PC-3 (cell line): ENCODE measurements around the gene FAM131A. TPM values are rescaled to one million over a fixed set of nuclear protein-coding genes. Genes with fewer than 3 reads are reported as not detected.

ENCODE experiments used
- ATAC-seq: fragments of 200-7000 bp; cut with Tn5 transposase; 2 replicates; pipeline ENCODE4 v1.9.1; 2020; ENCODE audit warnings: mild to moderate bottlenecking, moderate library complexity
- BruUV-seq: library from RNA; stranded (reverse); fragments of 400-500 nt; replicated peaks from 2 replicates; lab custom pipeline; 2021; lab: Mats Ljungman, UMichigan
- CTCF ChIA-PET: fragments of 300-600 bp; sonication (Branson Sonifier 250); formaldehyde crosslinking; loops from one replicate; lab custom pipeline; 2022; ENCODE audit warnings: antibody characterized with exemption; lab: Charles Lee
- POLR2A ChIA-PET: fragments of 300-600 bp; sonication (Branson Sonifier 250); formaldehyde crosslinking; loops from one replicate; lab custom pipeline; 2022; ENCODE audit warnings: antibody characterized with exemption; ENCODE audit not compliant: unreplicated experiment; lab: Charles Lee
- DNase-seq: peaks from one replicate; pipeline ENCODE4 v3.0.0-alpha.2; 2015
- H2AFZ ChIP-seq: fragments of 300-600 bp; sonication (generic); 2 replicates; pipeline ENCODE4 v1.6.0; 2016; ENCODE audit warnings: antibody characterized with exemption, low read length
- H3F3A ChIP-seq: fragments of 300-600 bp; sonication (generic); one replicate; pipeline ENCODE4 v1.6.0; 2017; ENCODE audit warnings: antibody characterized with exemption, low read length, control low read depth, mild to moderate bottlenecking; ENCODE audit not compliant: unreplicated experiment
- H3K27ac ChIP-seq: fragments of 300-600 bp; sonication (generic); 2 replicates; pipeline ENCODE4 v1.5.1; 2016; ENCODE audit warnings: mild to moderate bottlenecking, low read length
- H3K27me3 ChIP-seq: fragments of 300-600 bp; sonication (generic); 2 replicates; pipeline ENCODE4 v1.6.1; 2016; ENCODE audit warnings: low read length, mixed read lengths
- H3K36me3 ChIP-seq: fragments of 300-600 bp; sonication (generic); 2 replicates; pipeline ENCODE4 v1.6.1; 2016; ENCODE audit warnings: low read depth, mixed run types, low read length, mixed read lengths
- H3K4me1 ChIP-seq: fragments of 300-600 bp; sonication (generic); 2 replicates; pipeline ENCODE4 v1.5.1; 2016; ENCODE audit warnings: low read length; ENCODE audit not compliant: insufficient read depth
- H3K4me2 ChIP-seq: fragments of 300-600 bp; sonication (generic); 2 replicates; pipeline ENCODE4 v1.6.0; 2016; ENCODE audit warnings: low read length
- H3K4me3 ChIP-seq: fragments of 300-600 bp; sonication (generic); 2 replicates; pipeline ENCODE4 v1.5.1; 2016; ENCODE audit warnings: mild to moderate bottlenecking, low read length, mixed read lengths
- H3K79me2 ChIP-seq: fragments of 300-600 bp; sonication (generic); 2 replicates; pipeline ENCODE4 v1.6.1; 2017; ENCODE audit warnings: low read length, mixed read lengths
- H3K9ac ChIP-seq: fragments of 300-600 bp; sonication (generic); 2 replicates; pipeline ENCODE4 v1.6.0; 2016; ENCODE audit warnings: mild to moderate bottlenecking, low read length
- H3K9me2 ChIP-seq: fragments of 300-600 bp; sonication (generic); replicated peaks from 2 replicates; pipeline ENCODE4 v1.6.1; 2016; ENCODE audit warnings: mixed run types, low read length, mixed read lengths
- H3K9me3 ChIP-seq: fragments of 300-600 bp; sonication (generic); 2 replicates; pipeline ENCODE4 v1.6.1; 2016; ENCODE audit warnings: low read length, mixed read lengths
- H4K20me1 ChIP-seq: fragments of 300-600 bp; sonication (generic); 2 replicates; pipeline ENCODE4 v1.6.1; 2016; ENCODE audit warnings: low read length, mixed read lengths
- CTCF ChIP-seq: fragments of 300-600 bp; sonication (generic); conservative IDR thresholded peaks from 2 replicates; pipeline ENCODE4 v1.5.1; 2017; ENCODE audit warnings: antibody characterized with exemption, low read depth, mild to moderate bottlenecking, low read length
- EZH2 ChIP-seq: fragments of 300-600 bp; sonication (generic); IDR thresholded peaks from one replicate; pipeline ENCODE4 v1.6.1; 2017; ENCODE audit warnings: antibody characterized with exemption, mild to moderate bottlenecking, low read length; ENCODE audit not compliant: unreplicated experiment
- EZH2phosphoT487 ChIP-seq: fragments of 300-600 bp; sonication (generic); IDR thresholded peaks from 2 replicates; pipeline ENCODE4 v1.6.1; 2018; ENCODE audit warnings: mild to moderate bottlenecking, antibody characterized with exemption, low read length, borderline replicate concordance
- intact Hi-C: fragments of 100-400 bp; cut with micrococcal nuclease; formaldehyde crosslinking; loops from 2 replicates; pipeline ENCODE4 v1.9.0; 2023
- total RNA-seq: library from RNA; depleted of rRNA; stranded (reverse); fragments of >200 nt; gene quantifications from 2 replicates; pipeline ENCODE4 v1.2.3, GENCODE V29; 2014

FAM131A gene
- total RNA-seq, 1 experiment from 2014 or later = 21.9 TPM

- ATAC-seq (no peak), DNase-seq (no peak)
- Histone ChIP-seq H3K79me2 (peaks cover 14% of the 10 kb centered on the region), H3K9me2 (no peaks in the 10 kb centered on the region), H3K9ac (no peak overlapping the region), H3K36me3 (peaks cover 7% of the 10 kb centered on the region; the same call in 1 of the 2 replicates), H3K27me3 (no peaks in the 10 kb centered on the region), H3F3A (no peaks in the 10 kb centered on the region), H3K27ac (no peak overlapping the region), H2AFZ (no peak overlapping the region), H3K4me3 (no peak overlapping the region), H4K20me1 (no peaks in the 10 kb centered on the region), H3K4me1 (peaks cover 10% of the 10 kb centered on the region), H3K4me2 (no peak overlapping the region), H3K9me3 (no peaks in the 10 kb centered on the region)
- intact Hi-C loops = no loop called here
- no TSS peak for BruUV-seq
- ChIA-PET POLR2A (no interaction called here), CTCF (no interaction called here)
- no peak for TF ChIP-seq EZH2
- TF ChIP-seq EZH2phosphoT487 = no peak
- no peak for TF ChIP-seq CTCF
Measured at GRCh38 chr3:184357248-184358123, 20.1 kb downstream of the FAM131A start.

DNA sequence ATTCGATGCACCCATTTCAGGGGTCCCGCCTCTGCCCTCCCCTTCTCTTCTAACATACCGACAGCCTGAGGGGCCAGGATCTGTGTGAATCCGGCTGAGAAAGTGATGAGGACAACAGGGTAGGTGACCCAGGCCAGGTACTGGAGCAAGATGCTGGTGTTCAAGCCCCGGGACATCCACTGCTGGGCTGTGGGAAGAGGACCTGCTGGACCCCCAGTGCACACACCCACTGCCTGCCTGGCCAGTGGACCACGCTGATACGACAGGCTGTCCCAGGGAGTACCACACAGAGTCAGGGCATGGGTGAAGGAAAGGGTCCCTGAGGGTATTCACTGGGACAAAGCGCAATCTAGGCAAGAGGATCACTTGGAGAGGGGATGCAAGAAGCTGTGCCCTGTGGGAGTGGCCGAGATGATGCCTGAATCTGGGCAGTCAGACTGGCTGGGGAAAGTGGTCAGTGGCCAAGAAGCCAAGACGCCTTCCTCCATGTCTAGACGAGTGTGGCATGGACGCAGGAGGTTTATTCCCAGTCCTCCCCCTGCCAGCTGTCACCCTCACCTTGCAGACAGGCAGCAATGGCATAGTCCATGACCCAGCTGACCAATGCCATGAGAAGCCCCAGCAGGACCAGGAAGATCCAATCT is 20.8 kb downstream of the FAM131A start:
- TF ChIP-seq CTCF = no peak
- no peak for TF ChIP-seq EZH2phosphoT487
- no peak for TF ChIP-seq EZH2
- Histone ChIP-seq H3F3A (no peaks in the 10 kb centered on the region), H3K4me2 (no peak overlapping the region), H4K20me1 (no peaks in the 10 kb centered on the region), H3K4me3 (no peak overlapping the region), H3K9me3 (no peaks in the 10 kb centered on the region), H3K36me3 (no peaks in the 10 kb centered on the region; the same call in 1 of the 2 replicates), H3K4me1 (peaks cover 10% of the 10 kb centered on the region), H3K9me2 (no peaks in the 10 kb centered on the region), H3K27me3 (no peaks in the 10 kb centered on the region), H2AFZ (no peak overlapping the region), H3K9ac (no peak overlapping the region), H3K79me2 (peaks cover 14% of the 10 kb centered on the region), H3K27ac (no peak overlapping the region)
- DNase-seq (no peak), ATAC-seq (no peak)
- no TSS peak for BruUV-seq
- ChIA-PET POLR2A (no interaction called here), CTCF (no interaction called here)
- intact Hi-C loops = no loop called here

DNA sequence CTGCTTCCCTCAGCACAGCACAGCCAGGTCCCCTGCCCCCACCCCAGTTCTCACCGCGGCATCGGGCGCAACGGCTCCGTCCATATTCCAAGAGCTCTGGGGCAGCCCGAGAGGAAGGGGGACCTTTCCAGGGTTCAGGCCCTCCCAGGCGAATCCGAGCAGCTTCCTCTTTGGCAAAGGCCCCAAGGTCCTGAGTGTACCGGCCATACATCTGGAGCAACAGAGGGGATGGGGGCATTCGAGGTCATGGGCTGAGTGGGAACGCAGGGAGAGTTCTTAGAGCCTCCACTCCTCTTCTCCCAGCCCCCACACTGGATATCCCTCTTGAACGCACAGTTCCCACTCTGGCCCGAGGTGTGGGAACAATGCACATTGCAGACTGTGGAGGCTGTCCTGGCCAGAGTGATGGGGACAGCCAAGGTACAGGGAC is 21.5 kb downstream of the FAM131A start:
- POLR2A ChIA-PET = no interaction called here
- H3K9me2 ChIP-seq = no peaks in the 10 kb centered on the region
- no peak overlapping the region for H3K4me3 ChIP-seq
- intact Hi-C loops = no loop called here
- TF ChIP-seq CTCF (no peak), EZH2 (no peak), EZH2phosphoT487 (no peak)
- ATAC-seq (no peak), DNase-seq (no peak)
- no peaks in the 10 kb centered on the region for H3K27me3 ChIP-seq
- no peaks in the 10 kb centered on the region for H4K20me1 ChIP-seq
- no peaks in the 10 kb centered on the region; the same call in 1 of the 2 replicates for H3K36me3 ChIP-seq
- no peak overlapping the region for H3K9ac ChIP-seq
- H3K4me1 ChIP-seq = peaks cover 10% of the 10 kb centered on the region
- no peak overlapping the region for H3K27ac ChIP-seq
- no peak overlapping the region for H3K4me2 ChIP-seq
- H3F3A ChIP-seq = no peaks in the 10 kb centered on the region
- no TSS peak for BruUV-seq
- peaks cover 21% of the 10 kb centered on the region for H3K79me2 ChIP-seq
- no peaks in the 10 kb centered on the region for H3K9me3 ChIP-seq
- CTCF ChIA-PET = no interaction called here
- H2AFZ ChIP-seq = no peak overlapping the region
